GM12878 (cell line): ENCODE data around the gene DDTL. TPM values are rescaled to one million over a fixed set of nuclear protein-coding genes. Genes with fewer than 3 reads are reported as not detected.

Experiments used
- ATAC-seq: fragments of 200-7000 bp; cut with Tn5 transposase; 3 replicates; pipeline ENCODE4 v1.9.1; 2020; ENCODE audit warnings: mild to moderate bottlenecking, moderate library complexity
- BruUV-seq: library from RNA; stranded (reverse); fragments of 400-500 nt; replicated peaks from 2 replicates; lab custom pipeline; 2021; lab: Mats Ljungman, UMichigan
- CTCF ChIA-PET: fragments of 300-600 bp; sonication (Branson Sonifier 250); formaldehyde crosslinking; extraction: SDS; loops from one replicate; lab custom pipeline; 2021; ENCODE audit warnings: inconsistent platforms; lab: Yijun Ruan, JAX
- POLR2A ChIA-PET: fragments of 350-600 bp; formaldehyde crosslinking; extraction: SDS; loops from one replicate; lab custom pipeline; 2021; ENCODE audit warnings: inconsistent platforms; lab: Charles Lee
- RAD21 ChIA-PET: fragments of 300-600 bp; sonication (Branson Sonifier 250); formaldehyde crosslinking; loops from one replicate; lab custom pipeline; 2023; ENCODE audit warnings: antibody characterized with exemption; ENCODE audit not compliant: unreplicated experiment; lab: Charles Lee
- SMC1A ChIA-PET: fragments of 300-600 bp; sonication (Branson Sonifier 250); formaldehyde crosslinking; loops from one replicate; lab custom pipeline; 2023; ENCODE audit not compliant: unreplicated experiment, uncharacterized antibody; lab: Charles Lee
- DNase-seq: peaks from one replicate; pipeline ENCODE4 v3.0.0-alpha.2; 2011; ENCODE audit warnings: low read depth, low spot score
- FAIRE-seq: peaks from 3 replicates; lab custom pipeline; 2011; peaks lifted over from hg19 to GRCh38; lab: Jason Lieb, UNC
- H2AFZ ChIP-seq: 2 replicates; pipeline ENCODE4 v1.6.0; 2011; ENCODE audit warnings: low read depth, low read length, control low read depth; ENCODE audit not compliant: control insufficient read depth
- H3K27ac ChIP-seq: 2 replicates; pipeline ENCODE4 v1.5.1; 2011; ENCODE audit warnings: control low read depth; ENCODE audit not compliant: control insufficient read depth, insufficient read depth
- H3K27me3 ChIP-seq, 2 experiments: replicated peaks in 1 of 2; 2 replicates each; pipeline versions ENCODE4 v1.6.0 to v1.6.1; 2011; ENCODE audit warnings: low read length in 1 of 2; ENCODE audit not compliant: control insufficient read depth in 2 of 2, insufficient read depth in 2 of 2
- H3K36me3 ChIP-seq, 2 experiments: 2 replicates each; pipeline ENCODE4 v1.5.1; 2011; ENCODE audit warnings: low read length in 1 of 2; ENCODE audit not compliant: control insufficient read depth in 2 of 2, insufficient read depth in 2 of 2
- H3K4me1 ChIP-seq: 2 replicates; pipeline ENCODE4 v1.6.1; 2011; ENCODE audit warnings: mild to moderate bottlenecking, low read length, moderate library complexity, mixed read lengths; ENCODE audit not compliant: control insufficient read depth, insufficient read depth
- H3K4me2 ChIP-seq: 2 replicates; pipeline ENCODE4 v1.6.0; 2011; ENCODE audit warnings: control low read depth; ENCODE audit not compliant: control insufficient read depth, insufficient read depth
- H3K4me3 ChIP-seq: fragments of 200-600 bp; sonication (generic); 2 replicates; pipeline ENCODE4 v1.5.1; 2016
- H3K79me2 ChIP-seq: 2 replicates; pipeline ENCODE4 v1.6.0; 2011; ENCODE audit warnings: low read length; ENCODE audit not compliant: control insufficient read depth, insufficient read depth
- H3K9ac ChIP-seq: 2 replicates; pipeline ENCODE4 v1.8.0; 2011; ENCODE audit warnings: low read length, control low read depth, mixed read lengths; ENCODE audit not compliant: control insufficient read depth, insufficient read depth
- H3K9me3 ChIP-seq: replicated peaks from 3 replicates; pipeline ENCODE4 v1.5.1; 2011; ENCODE audit warnings: mild to moderate bottlenecking, low read length; ENCODE audit not compliant: control insufficient read depth, insufficient read depth
- H4K20me1 ChIP-seq: 2 replicates; pipeline ENCODE4 v1.6.0; 2011; ENCODE audit not compliant: control insufficient read depth, insufficient read depth
- BRCA1 ChIP-seq: IDR thresholded peaks from 2 replicates; pipeline ENCODE4 v1.6.1; 2011; ENCODE audit warnings: low read depth, low read length, improper control_type of control experiment
- FOS ChIP-seq: IDR thresholded peaks from 3 replicates; pipeline ENCODE4 v1.6.1; 2011; ENCODE audit warnings: borderline replicate concordance; ENCODE audit not compliant: insufficient read length; ENCODE audit errors: extremely low read depth
- JUND ChIP-seq: IDR thresholded peaks from 2 replicates; pipeline ENCODE4 v1.6.1; 2012; ENCODE audit warnings: low read depth, mild to moderate bottlenecking, low read length, improper control_type of control experiment, moderate library complexity
- MLLT1 ChIP-seq: fragments of 450-650 bp; IDR thresholded peaks from 2 replicates; pipeline ENCODE4 v1.6.1; 2016; ENCODE audit warnings: mild to moderate bottlenecking
- MYB ChIP-seq: fragments of 150-350 bp; IDR thresholded peaks from 2 replicates; pipeline ENCODE4 v1.6.1; 2014; ENCODE audit warnings: mild to moderate bottlenecking, low read depth, low read length, borderline replicate concordance
- NR2C1 ChIP-seq: fragments of 450-650 bp; IDR thresholded peaks from 2 replicates; pipeline ENCODE4 v1.6.1; 2017; ENCODE audit warnings: antibody characterized with exemption, mild to moderate bottlenecking, moderate library complexity
- SMARCA5 ChIP-seq: fragments of 450-650 bp; IDR thresholded peaks from 2 replicates; pipeline ENCODE4 v1.6.1; 2017; ENCODE audit warnings: mild to moderate bottlenecking
- STAT3 ChIP-seq: IDR thresholded peaks from 2 replicates; pipeline ENCODE4 v1.6.1; 2011; ENCODE audit warnings: low read depth, low read length, improper control_type of control experiment
- SUZ12 ChIP-seq: fragments of 200-600 bp; sonication (generic); IDR thresholded peaks from one replicate; pipeline ENCODE4 v1.6.1; 2018; ENCODE audit warnings: antibody characterized with exemption, mild to moderate bottlenecking; ENCODE audit not compliant: unreplicated experiment
- WGBS: methylation state at CpG from one replicate; pipeline ENCODE4 v1.1.6; 2016; ENCODE audit warnings: low lambda C conversion rate; ENCODE audit not compliant: insufficient replicate concordance, insufficient coverage; ENCODE audit errors: missing lambda C conversion rate; 5-methylcytosine and 5-hydroxymethylcytosine counted together
- in situ Hi-C: fragments of 300-500 bp; cut with MboI; formaldehyde crosslinking; loops from 9 replicates; pipeline ENCODE4 v1.14.3; 2018; ENCODE audit warnings: mixed read lengths
- intact Hi-C: fragments of 100-400 bp; cut with micrococcal nuclease; formaldehyde crosslinking; loops from one replicate; pipeline ENCODE4 v1.14.2; 2022; ENCODE audit not compliant: unreplicated experiment
- polyA plus RNA-seq, 11 experiments: library from polyadenylated mRNA; depleted of rRNA in 4 of 11; unstranded in 6 of 11; stranded (reverse) in 5 of 11; fragments of >200 nt; fragmentation: Nextera tagmentation in 4 of 11; fragmentation: Illumina TruSeq in 1 of 11; extraction: Ambion mirVana in 4 of 11; extraction: Trizol in 1 of 11; gene quantifications; 1 replicate in 1 of 11; 2 replicates in 10 of 11; pipeline versions ENCODE4 v1.2.1 to v1.2.3, GENCODE V29; 2011 to 2016; ENCODE audit warnings: inconsistent platforms in 2 of 11, missing spikeins in 2 of 11, low read depth in 1 of 11
- total RNA-seq, 4 experiments: library from RNA; depleted of rRNA in 3 of 4; stranded (reverse); fragments of >200 nt in 3 of 4; fragmentation: Illumina TruSeq in 1 of 4; extraction: Trizol in 1 of 4; gene quantifications; 2 replicates each; pipeline versions ENCODE4 v1.2.1 to v1.2.3, GENCODE V29; 2013 to 2021
- TF ChIP-seq, protein P1 (sequence below): fragments of 450-650 bp; IDR thresholded peaks from 2 replicates; pipeline ENCODE4 v1.6.1; 2018; ENCODE audit warnings: mild to moderate bottlenecking, low read depth, moderate library complexity; ENCODE audit not compliant: partially characterized antibody
- TF ChIP-seq, protein P2 (sequence below): fragments of 450-650 bp; IDR thresholded peaks from 2 replicates; pipeline ENCODE4 v1.6.1; 2014; ENCODE audit warnings: mild to moderate bottlenecking

DDTL gene
- total and polyA plus RNA-seq, 10 of the 15 experiments (the other 5 are each of a cell fraction or from before 2014, with no cell fraction given) = 0.05 to 4.0 (median 1.4) TPM; not detected in 3

DNA sequence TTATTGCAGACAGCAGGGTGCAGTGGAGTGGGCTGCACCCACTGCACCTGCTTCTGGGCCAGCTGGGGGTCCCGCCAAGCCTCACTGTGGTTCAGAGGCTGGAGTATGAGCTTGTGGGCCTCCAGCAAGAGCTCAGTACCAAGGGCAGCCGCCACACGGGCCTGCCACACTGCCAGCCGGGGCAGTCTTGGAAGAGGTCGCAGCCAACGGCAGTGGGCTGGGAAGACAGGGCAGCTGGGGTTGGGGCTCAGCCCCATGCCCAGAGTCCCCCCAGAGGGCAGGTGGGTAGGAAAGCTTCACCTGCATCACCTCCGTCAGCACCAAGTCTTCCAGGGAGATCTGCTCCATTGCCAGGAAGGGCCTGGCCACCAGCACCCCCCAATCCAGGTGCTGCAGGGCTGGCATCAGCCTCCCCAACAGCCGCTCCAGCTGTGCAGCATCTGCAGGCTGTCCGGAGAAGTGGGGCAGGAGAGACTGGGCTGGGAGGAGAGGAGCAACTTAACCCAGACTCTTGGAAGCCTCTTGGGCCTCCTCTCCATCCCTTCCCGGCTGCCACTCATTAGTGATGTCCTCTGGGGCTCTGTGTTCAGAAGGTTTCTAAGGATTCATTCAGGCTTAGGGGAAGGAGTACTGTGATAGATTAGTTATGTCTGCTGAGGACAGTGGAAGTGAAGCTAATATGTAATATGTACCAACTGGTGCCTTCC lies 39.7 kb downstream of the DDTL start:
- Histone ChIP-seq H3K4me1 (no peaks in the 10 kb centered on the region), H2AFZ (no peak overlapping the region), H3K36me3 (no peaks in the 10 kb centered on the region), H3K4me2 (no peak overlapping the region), H3K79me2 (peaks cover 3% of the 10 kb centered on the region), H3K9ac (no peak overlapping the region), H3K27ac (no peak overlapping the region), H3K27me3 (no peaks in the 10 kb centered on the region), H3K4me3 (no peak overlapping the region), H3K9me3 (no peaks in the 10 kb centered on the region), H4K20me1 (no peaks in the 10 kb centered on the region)
- 52% methylated on average over 10 of the region's 10 CpGs for WGBS
- FAIRE-seq (no peak), DNase-seq (no peak), ATAC-seq (no peak)
- RAD21 ChIA-PET = no interaction called here
- SMC1A ChIA-PET = no interaction called here
- intact Hi-C loops = loop anchor here (10.0 kb wide), 1 partner anchor 62 kb away; no protein-coding TSS in a partner anchor
- CTCF ChIA-PET = interaction anchor here (1.0 kb wide), 1 partner anchor 151 kb away, joined by 3 read pairs; no protein-coding TSS in a partner anchor
- no peak for TF ChIP-seq JUND
- TF ChIP-seq MLLT1 = peak; percentile 58; the same call in 1 of the 2 replicates
- TF ChIP-seq SMARCA5 = no peak
- no TSS peak for BruUV-seq
- in situ Hi-C loops = loop anchor here (5.0 kb wide), 1 partner anchor 69 kb away; no protein-coding TSS in a partner anchor
- POLR2A ChIA-PET = interaction anchor here (1.0 kb wide), 1 partner anchor 39 kb away, joined by 3 read pairs; no protein-coding TSS in a partner anchor

GRCh38 chr22:24006914-24007214 lies 40.2 kb downstream of the DDTL start:
- no peak overlapping the region for H3K4me3 ChIP-seq
- ChIA-PET POLR2A (no interaction called here), SMC1A (no interaction called here), CTCF (interaction anchor here (1.0 kb wide), 1 partner anchor 151 kb away, joined by 3 read pairs; no protein-coding TSS in a partner anchor), RAD21 (no interaction called here)
- intact Hi-C loops = loop anchor here (10.0 kb wide), 1 partner anchor 62 kb away; no protein-coding TSS in a partner anchor
- no peak overlapping the region for H3K9ac ChIP-seq
- no peak overlapping the region for H2AFZ ChIP-seq
- ATAC-seq (no peak), DNase-seq (no peak), FAIRE-seq (no peak)
- H3K27ac ChIP-seq = no peak overlapping the region
- WGBS = 64% methylated on average over 6 of the region's 6 CpGs
- H4K20me1 ChIP-seq = no peaks in the 10 kb centered on the region
- H3K36me3 ChIP-seq = no peaks in the 10 kb centered on the region
- no peaks in the 10 kb centered on the region for H3K27me3 ChIP-seq
- no peaks in the 10 kb centered on the region for H3K4me1 ChIP-seq
- no peaks in the 10 kb centered on the region for H3K9me3 ChIP-seq
- in situ Hi-C loops = loop anchor here (5.0 kb wide), 1 partner anchor 70 kb away; no protein-coding TSS in a partner anchor
- BruUV-seq = no TSS peak
- H3K4me2 ChIP-seq = no peak overlapping the region
- peaks cover 8% of the 10 kb centered on the region for H3K79me2 ChIP-seq
- TF ChIP-seq NR2C1 = no peak
- no peak for TF ChIP-seq BRCA1
- TF ChIP-seq, protein P1, sequence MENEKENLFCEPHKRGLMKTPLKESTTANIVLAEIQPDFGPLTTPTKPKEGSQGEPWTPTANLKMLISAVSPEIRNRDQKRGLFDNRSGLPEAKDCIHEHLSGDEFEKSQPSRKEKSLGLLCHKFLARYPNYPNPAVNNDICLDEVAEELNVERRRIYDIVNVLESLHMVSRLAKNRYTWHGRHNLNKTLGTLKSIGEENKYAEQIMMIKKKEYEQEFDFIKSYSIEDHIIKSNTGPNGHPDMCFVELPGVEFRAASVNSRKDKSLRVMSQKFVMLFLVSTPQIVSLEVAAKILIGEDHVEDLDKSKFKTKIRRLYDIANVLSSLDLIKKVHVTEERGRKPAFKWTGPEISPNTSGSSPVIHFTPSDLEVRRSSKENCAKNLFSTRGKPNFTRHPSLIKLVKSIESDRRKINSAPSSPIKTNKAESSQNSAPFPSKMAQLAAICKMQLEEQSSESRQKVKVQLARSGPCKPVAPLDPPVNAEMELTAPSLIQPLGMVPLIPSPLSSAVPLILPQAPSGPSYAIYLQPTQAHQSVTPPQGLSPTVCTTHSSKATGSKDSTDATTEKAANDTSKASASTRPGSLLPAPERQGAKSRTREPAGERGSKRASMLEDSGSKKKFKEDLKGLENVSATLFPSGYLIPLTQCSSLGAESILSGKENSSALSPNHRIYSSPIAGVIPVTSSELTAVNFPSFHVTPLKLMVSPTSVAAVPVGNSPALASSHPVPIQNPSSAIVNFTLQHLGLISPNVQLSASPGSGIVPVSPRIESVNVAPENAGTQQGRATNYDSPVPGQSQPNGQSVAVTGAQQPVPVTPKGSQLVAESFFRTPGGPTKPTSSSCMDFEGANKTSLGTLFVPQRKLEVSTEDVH = no peak
- TF ChIP-seq MYB = no peak
- TF ChIP-seq SUZ12 = no peak
- no peak for TF ChIP-seq FOS
- TF ChIP-seq STAT3 = no peak
- TF ChIP-seq, protein P2, sequence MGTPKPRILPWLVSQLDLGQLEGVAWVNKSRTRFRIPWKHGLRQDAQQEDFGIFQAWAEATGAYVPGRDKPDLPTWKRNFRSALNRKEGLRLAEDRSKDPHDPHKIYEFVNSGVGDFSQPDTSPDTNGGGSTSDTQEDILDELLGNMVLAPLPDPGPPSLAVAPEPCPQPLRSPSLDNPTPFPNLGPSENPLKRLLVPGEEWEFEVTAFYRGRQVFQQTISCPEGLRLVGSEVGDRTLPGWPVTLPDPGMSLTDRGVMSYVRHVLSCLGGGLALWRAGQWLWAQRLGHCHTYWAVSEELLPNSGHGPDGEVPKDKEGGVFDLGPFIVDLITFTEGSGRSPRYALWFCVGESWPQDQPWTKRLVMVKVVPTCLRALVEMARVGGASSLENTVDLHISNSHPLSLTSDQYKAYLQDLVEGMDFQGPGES = no peak
